IMR-90 (cell line): ENCODE measurements around the gene NLRP1. TPM values are rescaled to one million over a fixed set of nuclear protein-coding genes. Genes with fewer than 3 reads are reported as not detected.

Experiments
- ATAC-seq: fragments of 200-7000 bp; cut with Tn5 transposase; 2 replicates; pipeline ENCODE4 v1.9.1; 2020; ENCODE audit warnings: low read depth, mild to moderate bottlenecking, moderate library complexity
- Bru-seq: library from RNA; stranded (reverse); fragments of 400-500 nt; gene quantifications from one replicate; lab custom pipeline; 2021; lab: Mats Ljungman, UMichigan
- BruChase-seq, 2 experiments: library from RNA; stranded (reverse); fragments of 400-500 nt; gene quantifications; one replicate each; lab custom pipeline; 2021; lab: Mats Ljungman, UMichigan
- BruUV-seq: library from RNA; stranded (reverse); fragments of 400-500 nt; replicated peaks from 2 replicates; lab custom pipeline; 2021; lab: Mats Ljungman, UMichigan
- CTCF ChIA-PET: fragments of 300-600 bp; formaldehyde crosslinking; extraction: SDS; loops from one replicate; lab custom pipeline; 2021; ENCODE audit warnings: antibody characterized with exemption; lab: Yijun Ruan, JAX
- POLR2A ChIA-PET: fragments of 300-600 bp; sonication (Branson Sonifier 250); formaldehyde crosslinking; loops from one replicate; lab custom pipeline; 2022; ENCODE audit warnings: antibody characterized with exemption; ENCODE audit not compliant: unreplicated experiment; lab: Charles Lee
- DNase-seq: peaks from one replicate; pipeline ENCODE4 v3.0.0; 2013
- H2AFZ ChIP-seq: replicated peaks from 2 replicates; pipeline ENCODE3; 2013; ENCODE audit warnings: low read length, mild to moderate bottlenecking; ENCODE audit not compliant: poor library complexity
- H2AK5ac ChIP-seq: 2 replicates; pipeline ENCODE4 v1.6.1; 2013; ENCODE audit warnings: low read depth, low read length, inconsistent platforms
- H2AK9ac ChIP-seq: replicated peaks from 2 replicates; pipeline ENCODE3; 2013; ENCODE audit warnings: mild to moderate bottlenecking, low read depth, low read length, moderate library complexity; ENCODE audit not compliant: poor library complexity
- H2BK120ac ChIP-seq: 2 replicates; pipeline ENCODE4 v1.6.1; 2013; ENCODE audit warnings: low read depth, low read length, inconsistent platforms
- H2BK15ac ChIP-seq: 3 replicates; pipeline ENCODE4 v1.6.1; 2013; ENCODE audit warnings: low read depth, low read length, inconsistent platforms
- H2BK20ac ChIP-seq: 2 replicates; pipeline ENCODE4 v1.6.1; 2013; ENCODE audit warnings: low read depth, mild to moderate bottlenecking, inconsistent platforms, low read length, moderate library complexity
- H2BK5ac ChIP-seq: 2 replicates; pipeline ENCODE4 v1.6.1; 2013; ENCODE audit warnings: mild to moderate bottlenecking, low read depth, low read length, inconsistent platforms; ENCODE audit not compliant: poor library complexity, severe bottlenecking
- H3K14ac ChIP-seq: replicated peaks from 2 replicates; pipeline ENCODE4 v1.6.1; 2013; ENCODE audit warnings: low read depth, low read length, inconsistent platforms
- H3K18ac ChIP-seq: 2 replicates; pipeline ENCODE4 v1.6.1; 2013; ENCODE audit warnings: low read depth, low read length, control low read depth
- H3K23ac ChIP-seq: 2 replicates; pipeline ENCODE4 v1.6.1; 2013; ENCODE audit warnings: low read depth, low read length, inconsistent platforms
- H3K27ac ChIP-seq: 2 replicates; pipeline ENCODE4 v1.5.1; 2013; ENCODE audit warnings: mild to moderate bottlenecking, control low read depth, low read length; ENCODE audit not compliant: insufficient read depth
- H3K27me3 ChIP-seq: 2 replicates; pipeline ENCODE4 v1.6.1; 2013; ENCODE audit warnings: low read length; ENCODE audit not compliant: control insufficient read depth, insufficient read depth
- H3K36me3 ChIP-seq: 2 replicates; pipeline ENCODE4 v1.6.1; 2013; ENCODE audit warnings: low read length, mixed read lengths; ENCODE audit not compliant: control insufficient read depth, insufficient read depth
- H3K4ac ChIP-seq: 2 replicates; pipeline ENCODE4 v1.6.1; 2013; ENCODE audit warnings: low read depth, low read length, inconsistent platforms
- H3K4me1 ChIP-seq: 2 replicates; pipeline ENCODE4 v1.6.1; 2013; ENCODE audit warnings: low read length, mixed read lengths; ENCODE audit not compliant: control insufficient read depth, insufficient read depth
- H3K4me2 ChIP-seq: 2 replicates; pipeline ENCODE4 v1.6.1; 2013; ENCODE audit warnings: low read depth, mild to moderate bottlenecking, control low read depth, low read length, moderate library complexity
- H3K4me3 ChIP-seq: 2 replicates; pipeline ENCODE4 v1.5.1; 2013; ENCODE audit warnings: low read depth, mild to moderate bottlenecking, control low read depth, low read length, moderate library complexity; ENCODE audit not compliant: insufficient read depth
- H3K56ac ChIP-seq: 2 replicates; pipeline ENCODE4 v1.6.1; 2013; ENCODE audit warnings: low read length, inconsistent platforms; ENCODE audit not compliant: insufficient read depth; ENCODE audit errors: extremely low read depth
- H3K79me1 ChIP-seq, 2 experiments: 2 replicates each; pipeline ENCODE4 v1.6.1; 2013; ENCODE audit warnings: low read length in 2 of 2, inconsistent platforms in 1 of 2, low read depth in 1 of 2
- H3K9ac ChIP-seq: 2 replicates; pipeline ENCODE4 v1.6.1; 2013; ENCODE audit warnings: low read depth, low read length, control low read depth
- H3K9me1 ChIP-seq: 2 replicates; pipeline ENCODE4 v1.6.1; 2013; ENCODE audit warnings: low read length, inconsistent platforms; ENCODE audit not compliant: insufficient read depth
- H3K9me3 ChIP-seq: 2 replicates; pipeline ENCODE4 v1.6.1; 2013; ENCODE audit warnings: low read length; ENCODE audit not compliant: control insufficient read depth, insufficient read depth
- H4K20me1 ChIP-seq: 2 replicates; pipeline ENCODE4 v1.6.1; 2013; ENCODE audit warnings: low read length, inconsistent platforms; ENCODE audit not compliant: insufficient read depth
- H4K5ac ChIP-seq: 2 replicates; pipeline ENCODE4 v1.6.1; 2013; ENCODE audit warnings: mild to moderate bottlenecking, low read depth, low read length, control low read depth
- H4K8ac ChIP-seq, 2 experiments: 2 replicates each; pipeline ENCODE4 v1.6.1; 2013; ENCODE audit warnings: low read depth in 2 of 2, low read length in 2 of 2, control low read depth in 1 of 2, inconsistent platforms in 1 of 2
- H4K91ac ChIP-seq: 2 replicates; pipeline ENCODE4 v1.6.1; 2013; ENCODE audit warnings: low read depth, low read length, inconsistent platforms; ENCODE audit not compliant: insufficient read depth
- BHLHE40 ChIP-seq: fragments of 150-350 bp; IDR thresholded peaks from 2 replicates; pipeline ENCODE4 v1.6.1; 2016; ENCODE audit warnings: mild to moderate bottlenecking, low read depth, low read length
- CEBPB ChIP-seq: IDR thresholded peaks from 2 replicates; pipeline ENCODE4 v1.6.1; 2012; ENCODE audit warnings: low read depth, low read length, improper control_type of control experiment
- MAFK ChIP-seq: IDR thresholded peaks from 2 replicates; pipeline ENCODE4 v1.6.1; 2012; ENCODE audit warnings: low read depth, low read length, improper control_type of control experiment
- MAZ ChIP-seq: IDR thresholded peaks from 2 replicates; pipeline ENCODE4 v1.6.1; 2012; ENCODE audit warnings: low read depth, mild to moderate bottlenecking, low read length, improper control_type of control experiment, moderate library complexity, borderline replicate concordance
- MXI1 ChIP-seq: IDR thresholded peaks from 2 replicates; pipeline ENCODE4 v1.6.1; 2012; ENCODE audit warnings: low read depth, mild to moderate bottlenecking, low read length, moderate library complexity, borderline replicate concordance
- POLR2A ChIP-seq: IDR thresholded peaks from 2 replicates; pipeline ENCODE4 v1.6.1; 2012; ENCODE audit warnings: mild to moderate bottlenecking, low read depth, low read length
- RCOR1 ChIP-seq: IDR thresholded peaks from 2 replicates; pipeline ENCODE4 v1.6.1; 2012; ENCODE audit warnings: mild to moderate bottlenecking, low read length, improper control_type of control experiment; ENCODE audit not compliant: insufficient replicate concordance
- WGBS, 2 experiments: methylation state at CpG; one replicate each; pipeline versions ENCODE4 v1.1.5 to v1.1.7; 2013; ENCODE audit warnings: missing lambda C conversion rate in 2 of 2; ENCODE audit not compliant: insufficient read length in 1 of 2; ENCODE audit errors: extremely low coverage in 2 of 2; 5-methylcytosine and 5-hydroxymethylcytosine counted together
- dilution Hi-C: fragments of 300-500 bp; cut with HindIII; formaldehyde crosslinking; loops from one replicate; pipeline ENCODE4 v1.14.3; 2018; ENCODE audit warnings: low sequenced_read_pairs; ENCODE audit not compliant: unreplicated experiment
- in situ Hi-C: fragments of 300-500 bp; cut with MboI; formaldehyde crosslinking; loops from 3 replicates; pipeline ENCODE4 v1.14.3; 2019; ENCODE audit warnings: low sequenced_read_pairs, inconsistent platforms, mixed read lengths
- intact Hi-C: fragments of 100-400 bp; cut with micrococcal nuclease; formaldehyde crosslinking; loops from 2 replicates; pipeline ENCODE4 v1.10.0; 2022
- long read RNA-seq: library from polyadenylated mRNA; unstranded; transcript quantifications from one replicate; pipeline ENCODE4 v2.0.0, GENCODE V29; 2021; ENCODE audit not compliant: unreplicated experiment
- polyA plus RNA-seq, 3 experiments: library from polyadenylated mRNA; depleted of rRNA; stranded (reverse); fragments of >200 nt; gene quantifications; 2 replicates each; pipeline ENCODE4 v1.2.3, GENCODE V29; 2012; ENCODE audit warnings: low replicate concordance in 1 of 3
- total RNA-seq: library from RNA; depleted of rRNA; stranded (reverse); fragments of >200 nt; gene quantifications from 2 replicates; pipeline ENCODE4 v1.2.3, GENCODE V29; 2012; rRNA removed
- TF ChIP-seq, protein P1 (sequence below): fragments of 150-350 bp; IDR thresholded peaks from 2 replicates; pipeline ENCODE4 v1.6.1; 2017; ENCODE audit warnings: mild to moderate bottlenecking, antibody characterized with exemption, low read length, low read depth
- TF ChIP-seq, protein P2 (sequence below): conservative IDR thresholded peaks from 2 replicates; pipeline ENCODE4 v1.5.1; 2012; ENCODE audit warnings: mild to moderate bottlenecking, low read depth, low read length, improper control_type of control experiment
- TF ChIP-seq, protein P3 (sequence below): fragments of 150-350 bp; IDR thresholded peaks from 2 replicates; pipeline ENCODE4 v1.6.1; 2016; ENCODE audit warnings: low read depth, mild to moderate bottlenecking, low read length, moderate library complexity, borderline replicate concordance

Gene NLRP1
- total RNA-seq (134 and 172 TPM in 2 replicates), polyA plus RNA-seq (2012; rRNA removed) (340 and 376 TPM in 2 replicates), Bru-seq, nascent RNA (percentile 78 among the genes with signal in this experiment), BruChase-seq, experiment 1, labeled RNA remaining after a 6-hour chase (percentile 72 among the genes with signal in this experiment), BruChase-seq, experiment 2, labeled RNA remaining after a 2-hour chase (percentile 65 among the genes with signal in this experiment)
- polyA plus RNA-seq (2012; cell fraction: cytosol; rRNA removed) = 386 and 499 TPM in 2 replicates
- polyA plus RNA-seq (2012; cell fraction: nucleus; rRNA removed; ENCODE audit: low replicate concordance) = 355 and 449 TPM in 2 replicates
- long read RNA-seq, full-length matches to known transcripts = 351 of 391 reads
- long read RNA-seq, partial matches to known transcripts = 6 of 391 reads
- long read RNA-seq, other reads (novel, unspliced or antisense) = 34 of 391 reads

DNA sequence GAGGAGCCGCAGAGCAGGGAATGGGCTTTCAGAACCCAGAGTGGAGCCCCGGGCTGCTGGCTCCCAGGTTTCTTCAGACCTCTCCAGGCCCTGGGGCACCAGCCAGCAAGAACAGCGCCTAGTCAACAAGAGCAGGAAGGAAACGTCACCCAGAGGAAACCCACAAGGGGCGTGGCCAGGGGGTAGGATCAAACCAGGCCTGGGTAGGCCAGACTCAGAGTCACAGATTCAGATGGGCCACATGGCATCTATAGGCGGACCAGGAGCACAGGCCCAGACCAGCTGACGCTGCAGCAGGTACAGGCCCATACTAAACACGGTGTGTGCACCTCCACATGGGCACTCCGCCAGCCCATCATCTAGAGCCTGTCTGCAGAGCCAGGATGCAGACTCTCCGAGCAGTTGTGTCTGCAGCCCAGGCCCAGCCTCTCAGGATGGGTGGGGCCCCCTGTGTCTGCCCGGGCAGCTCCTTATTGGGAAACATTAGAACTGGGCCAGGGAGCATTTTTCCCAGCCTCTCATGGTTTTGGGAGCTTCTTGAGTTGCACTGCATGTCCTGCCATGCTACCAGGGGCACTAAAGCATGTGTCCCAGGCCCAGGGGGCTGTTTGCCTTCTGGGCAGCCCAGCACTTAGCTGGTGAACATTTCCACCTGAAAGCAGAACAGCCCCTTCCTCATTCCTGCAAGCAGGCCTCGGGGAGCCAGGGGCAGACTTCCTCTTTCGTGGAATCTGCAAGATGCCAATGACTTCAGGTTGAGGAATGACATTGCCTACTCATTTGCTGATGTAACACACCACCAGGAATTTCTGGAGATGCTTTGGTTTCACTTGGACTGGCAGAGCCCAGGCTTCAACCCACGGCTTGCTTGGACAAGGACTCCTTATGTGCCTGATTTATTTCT is at the start of gene NLRP1:
TSS of gene NLRP1 (minus strand) at position 127 of the 904 bp plus-strand sequence. CDS start 552 bp downstream, outside the sequence.
- H3K4me1 ChIP-seq = peaks cover 20% of the 10 kb centered on the region
- peak within 1 kb of the TSS; percentile 95 for H2BK120ac ChIP-seq
- H3K79me1 ChIP-seq = peaks cover 23 to 25% of the 10 kb centered on the region in 2 experiments
- H4K20me1 ChIP-seq = no peaks in the 10 kb centered on the region
- H4K91ac ChIP-seq = peak within 1 kb of the TSS; percentile 98
- in situ Hi-C loops (loop anchor here (5.0 kb wide), 1 partner anchor 838 kb away; no protein-coding TSS in a partner anchor), intact Hi-C loops (loop anchor here (1.0 to 10.0 kb wide), 4 partner anchors 84 to 1260 kb away; partner anchors contain the start of genes C17orf100, DERL2, MED31 and MIS12), dilution Hi-C loops (no loop called here)
- peak within 1 kb of the TSS; percentile 83 for H4K5ac ChIP-seq
- peak within 1 kb of the TSS; percentile 51 for H3K4me3 ChIP-seq
- peak within 1 kb of the TSS; percentile 95 for H3K23ac ChIP-seq
- peak within 1 kb of the TSS; percentile 85 for H2AK5ac ChIP-seq
- no peaks in the 10 kb centered on the region for H3K9me3 ChIP-seq
- peaks cover 8% of the 10 kb centered on the region for H3K36me3 ChIP-seq
- peak within 1 kb of the TSS; percentile 93 for H2AFZ ChIP-seq
- H3K9ac ChIP-seq = peak within 1 kb of the TSS; percentile 79
- H3K27ac ChIP-seq = peak within 1 kb of the TSS; percentile 92
- peak within 1 kb of the TSS; percentile 55; the same call in 2 of the 3 replicates for H2BK15ac ChIP-seq
- H2BK5ac ChIP-seq = peak within 1 kb of the TSS; percentile 92
- ChIA-PET POLR2A (interaction anchor here (0.5 kb wide), 1 partner anchor 1402 kb away, joined by 3 read pairs; no protein-coding TSS in a partner anchor), CTCF (no interaction called here)
- peak within 1 kb of the TSS; percentile 96 for H3K14ac ChIP-seq
- H3K9me1 ChIP-seq = peaks cover 16% of the 10 kb centered on the region
- peak within 1 kb of the TSS; percentile 89 for H2AK9ac ChIP-seq
- WGBS, 2 experiments = 31% methylated on average over 4 of the region's 14 CpGs; no CpG with 5 or more reads in 1 of the 2 experiments
- ATAC-seq (peak; percentile 88), DNase-seq (peak; percentile 92)
- peak within 1 kb of the TSS; percentile 96 for H3K4ac ChIP-seq
- H3K27me3 ChIP-seq = no peaks in the 10 kb centered on the region
- peak within 1 kb of the TSS; percentile 85 for H3K56ac ChIP-seq
- H2BK20ac ChIP-seq = peak within 1 kb of the TSS; percentile 84
- H3K4me2 ChIP-seq = peak within 1 kb of the TSS; percentile 78
- peak within 1 kb of the TSS; percentile 96 for H4K8ac ChIP-seq
- H3K18ac ChIP-seq = peak within 1 kb of the TSS; percentile 73
- no TSS peak for BruUV-seq
- TF ChIP-seq MXI1 = no peak
- TF ChIP-seq, protein P1, sequence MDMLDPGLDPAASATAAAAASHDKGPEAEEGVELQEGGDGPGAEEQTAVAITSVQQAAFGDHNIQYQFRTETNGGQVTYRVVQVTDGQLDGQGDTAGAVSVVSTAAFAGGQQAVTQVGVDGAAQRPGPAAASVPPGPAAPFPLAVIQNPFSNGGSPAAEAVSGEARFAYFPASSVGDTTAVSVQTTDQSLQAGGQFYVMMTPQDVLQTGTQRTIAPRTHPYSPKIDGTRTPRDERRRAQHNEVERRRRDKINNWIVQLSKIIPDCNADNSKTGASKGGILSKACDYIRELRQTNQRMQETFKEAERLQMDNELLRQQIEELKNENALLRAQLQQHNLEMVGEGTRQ = peak; percentile 52; the same call in 1 of the 2 replicates
- TF ChIP-seq CEBPB = peak; percentile 75
- TF ChIP-seq, protein P2, sequence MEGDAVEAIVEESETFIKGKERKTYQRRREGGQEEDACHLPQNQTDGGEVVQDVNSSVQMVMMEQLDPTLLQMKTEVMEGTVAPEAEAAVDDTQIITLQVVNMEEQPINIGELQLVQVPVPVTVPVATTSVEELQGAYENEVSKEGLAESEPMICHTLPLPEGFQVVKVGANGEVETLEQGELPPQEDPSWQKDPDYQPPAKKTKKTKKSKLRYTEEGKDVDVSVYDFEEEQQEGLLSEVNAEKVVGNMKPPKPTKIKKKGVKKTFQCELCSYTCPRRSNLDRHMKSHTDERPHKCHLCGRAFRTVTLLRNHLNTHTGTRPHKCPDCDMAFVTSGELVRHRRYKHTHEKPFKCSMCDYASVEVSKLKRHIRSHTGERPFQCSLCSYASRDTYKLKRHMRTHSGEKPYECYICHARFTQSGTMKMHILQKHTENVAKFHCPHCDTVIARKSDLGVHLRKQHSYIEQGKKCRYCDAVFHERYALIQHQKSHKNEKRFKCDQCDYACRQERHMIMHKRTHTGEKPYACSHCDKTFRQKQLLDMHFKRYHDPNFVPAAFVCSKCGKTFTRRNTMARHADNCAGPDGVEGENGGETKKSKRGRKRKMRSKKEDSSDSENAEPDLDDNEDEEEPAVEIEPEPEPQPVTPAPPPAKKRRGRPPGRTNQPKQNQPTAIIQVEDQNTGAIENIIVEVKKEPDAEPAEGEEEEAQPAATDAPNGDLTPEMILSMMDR = no peak
- peak; percentile 75 for TF ChIP-seq POLR2A
- TF ChIP-seq BHLHE40 = no peak
- TF ChIP-seq MAFK = no peak
- peak; percentile 22; the same call in 1 of the 2 replicates for TF ChIP-seq MAZ
- no peak for TF ChIP-seq RCOR1
- TF ChIP-seq, protein P3, sequence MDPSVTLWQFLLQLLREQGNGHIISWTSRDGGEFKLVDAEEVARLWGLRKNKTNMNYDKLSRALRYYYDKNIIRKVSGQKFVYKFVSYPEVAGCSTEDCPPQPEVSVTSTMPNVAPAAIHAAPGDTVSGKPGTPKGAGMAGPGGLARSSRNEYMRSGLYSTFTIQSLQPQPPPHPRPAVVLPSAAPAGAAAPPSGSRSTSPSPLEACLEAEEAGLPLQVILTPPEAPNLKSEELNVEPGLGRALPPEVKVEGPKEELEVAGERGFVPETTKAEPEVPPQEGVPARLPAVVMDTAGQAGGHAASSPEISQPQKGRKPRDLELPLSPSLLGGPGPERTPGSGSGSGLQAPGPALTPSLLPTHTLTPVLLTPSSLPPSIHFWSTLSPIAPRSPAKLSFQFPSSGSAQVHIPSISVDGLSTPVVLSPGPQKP = no peak
